GM06990 (cell line): ENCODE results near the gene CD48.

Experiments used
- DNase-seq: peaks from one replicate; pipeline ENCODE4 v3.0.0-alpha.2; 2011; ENCODE audit not compliant: insufficient read length; ENCODE audit errors: extremely low read depth
- H3K27me3 ChIP-seq: replicated peaks from 2 replicates; pipeline ENCODE4 v1.6.0; 2011; ENCODE audit warnings: low read length; ENCODE audit not compliant: control insufficient read depth, insufficient read depth
- H3K36me3 ChIP-seq: 2 replicates; pipeline ENCODE4 v1.5.1; 2011; ENCODE audit warnings: low read length; ENCODE audit not compliant: control insufficient read depth, insufficient read depth
- H3K4me3 ChIP-seq: replicated peaks from 2 replicates; pipeline ENCODE4 v1.5.1; 2011; ENCODE audit warnings: low read depth, mild to moderate bottlenecking, control low read depth, low read length
- CTCF ChIP-seq: IDR thresholded peaks from 2 replicates; pipeline ENCODE4 v1.5.1; 2011; ENCODE audit warnings: low read length, control low read depth, mild to moderate bottlenecking, inconsistent platforms; ENCODE audit not compliant: insufficient read depth, poor library complexity, severe bottlenecking

The CD48 gene

DNA sequence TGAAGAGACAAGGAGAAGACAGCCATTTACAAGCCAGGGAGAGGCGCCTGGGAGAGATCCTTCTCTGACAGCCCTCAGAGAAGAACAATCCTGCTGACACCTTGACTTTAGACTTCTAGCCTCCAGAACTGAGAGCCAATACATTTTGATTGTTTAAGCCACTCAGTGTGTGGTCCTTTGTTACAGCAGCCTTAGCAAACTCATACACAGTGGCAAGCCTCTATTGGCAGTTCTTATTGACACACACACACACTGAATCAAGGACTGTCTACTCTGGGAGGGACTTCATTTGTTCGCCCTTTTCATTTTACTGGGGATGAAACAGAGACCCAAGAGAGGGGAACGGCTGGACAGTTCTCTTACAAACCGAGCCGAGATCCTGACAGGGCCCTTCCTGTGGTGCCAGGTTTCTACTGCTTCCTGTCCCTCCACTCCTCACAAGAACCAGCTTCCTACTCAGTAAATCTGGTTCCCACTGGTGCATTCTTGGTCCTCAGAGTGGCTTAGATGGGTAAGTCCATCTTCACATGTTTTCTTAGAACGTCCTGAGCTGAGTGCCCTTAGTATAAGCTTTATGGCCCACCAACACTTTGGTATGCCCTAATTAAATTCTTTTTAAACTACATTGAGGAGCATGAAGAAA is 79.5 kb downstream of the CD48 start:
- no peak overlapping the region for H3K4me3 ChIP-seq
- no peak for DNase-seq
- no peaks in the 10 kb centered on the region for H3K27me3 ChIP-seq
- peaks cover 38% of the 10 kb centered on the region for H3K36me3 ChIP-seq
- TF ChIP-seq CTCF: no peak

DNA sequence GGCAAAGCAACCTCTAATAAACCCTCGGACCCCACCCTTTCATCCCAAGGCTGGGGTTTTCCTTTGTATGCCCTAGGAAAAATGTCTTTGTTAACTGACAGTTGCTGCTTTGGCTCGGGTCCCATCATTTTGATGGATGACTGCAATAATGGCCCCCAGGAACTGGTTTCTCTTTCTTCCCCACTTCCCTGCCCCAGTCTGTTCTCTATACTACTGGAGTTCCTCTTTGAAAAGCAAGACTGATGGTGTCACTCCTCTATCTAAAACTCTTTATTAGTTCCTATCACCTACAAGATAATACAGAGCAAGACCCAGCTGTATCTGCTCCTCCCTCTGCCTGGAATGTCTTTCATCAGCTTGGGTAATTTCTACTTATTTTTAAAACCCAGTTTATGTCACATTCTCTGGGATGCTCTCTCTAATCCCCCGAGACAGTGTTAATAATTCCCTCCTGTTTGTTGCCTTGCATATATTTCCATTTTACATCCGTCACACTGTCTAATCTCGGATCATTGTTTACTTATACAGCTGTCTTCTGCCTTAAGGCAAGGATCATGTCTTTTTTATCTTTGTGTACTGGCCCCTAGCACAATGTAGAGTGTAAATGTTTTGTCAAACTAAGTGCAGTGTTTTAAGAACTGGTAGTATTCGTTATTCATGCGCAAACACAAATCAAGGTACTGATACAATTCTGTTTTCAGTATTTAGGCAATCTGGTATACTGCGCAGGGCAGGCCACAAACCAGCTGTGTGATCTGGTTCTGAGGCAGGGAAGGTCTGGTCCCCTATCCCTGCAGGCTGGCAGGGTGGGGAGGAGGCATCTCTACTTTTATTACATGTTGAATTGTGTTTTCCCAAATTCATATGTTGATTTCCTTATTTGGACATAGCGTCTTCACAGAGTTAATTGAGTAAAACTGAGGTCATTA is 80.8 kb downstream of the CD48 start:
- H3K36me3 ChIP-seq: peaks cover 27% of the 10 kb centered on the region
- no peak overlapping the region for H3K4me3 ChIP-seq
- no peak for DNase-seq
- no peaks in the 10 kb centered on the region for H3K27me3 ChIP-seq
- TF ChIP-seq CTCF: no peak

- Histone ChIP-seq H3K27me3 (no peaks in the 10 kb centered on the region), H3K36me3 (peaks cover 22% of the 10 kb centered on the region), H3K4me3 (no peak overlapping the region)
- DNase-seq: no peak
- TF ChIP-seq CTCF: no peak
Measured at GRCh38 chr1:160629286-160630210, 82.1 kb downstream of the CD48 start.

- DNase-seq: no peak
- peaks cover 17% of the 10 kb centered on the region for H3K36me3 ChIP-seq
- TF ChIP-seq CTCF: no peak
- H3K27me3 ChIP-seq: no peaks in the 10 kb centered on the region
- H3K4me3 ChIP-seq: no peak overlapping the region
Measured at GRCh38 chr1:160628799-160629263, 82.8 kb downstream of the CD48 start.
